ENCODE measurements around the gene CDKAL1. TPM values are rescaled to one million over a fixed set of nuclear protein-coding genes. Genes with fewer than 3 reads are reported as not detected.

CDKAL1 gene
- total RNA-seq, 1 donor from 2014 or later, result 8.4 TPM

GRCh38 chr6:21128601-21129000, 594.3 kb downstream of the CDKAL1 start:
- no peak for DNase-seq (ENCODE audit: low spot score)
- intact Hi-C loops (cut with DNase I), result no loop called here

DNA sequence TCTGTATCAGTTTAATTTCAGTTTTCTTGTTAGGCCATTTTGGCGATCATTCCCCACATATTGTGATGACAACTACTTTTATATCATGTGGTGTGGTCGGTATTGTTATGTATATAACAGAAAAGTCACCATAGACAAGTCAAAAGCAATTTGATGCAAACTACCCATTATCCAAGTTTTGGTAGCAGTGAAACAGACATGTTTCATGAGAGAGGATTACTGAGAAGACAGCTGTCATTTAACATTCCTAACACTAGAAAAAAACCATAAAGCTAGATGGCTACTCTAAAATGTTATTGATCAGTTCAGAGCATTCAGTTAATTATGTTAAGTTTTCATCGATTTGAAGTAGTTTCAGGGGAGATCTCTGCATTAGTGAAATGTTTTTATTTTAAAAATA, 597.1 kb downstream of the CDKAL1 start:
- DNase-seq (ENCODE audit: low spot score), result no peak

DNA sequence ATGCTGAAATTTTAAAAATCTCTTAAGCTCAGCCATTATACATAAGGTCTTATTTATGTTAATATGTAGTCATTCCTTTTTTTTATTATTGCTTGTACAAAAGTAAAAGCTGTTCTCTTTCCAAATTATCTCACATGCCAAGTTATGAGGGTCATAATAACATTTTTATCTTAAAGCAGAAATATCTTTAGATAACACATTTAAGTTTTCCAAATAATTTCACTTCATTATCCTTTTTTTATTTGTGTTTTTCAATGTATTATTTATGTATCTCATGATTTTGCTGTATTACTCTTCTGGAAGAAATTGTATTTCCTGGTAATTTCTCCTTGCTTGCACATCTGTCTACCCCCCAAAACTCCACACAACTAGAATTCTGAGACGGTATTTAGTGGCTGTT, 598.2 kb downstream of the CDKAL1 start:
- no peak for DNase-seq (ENCODE audit: low spot score)
- intact Hi-C loops (cut with DNase I), result no loop called here

More for the DNA sequence above, 597.1 kb downstream of the CDKAL1 start:
- intact Hi-C loops (cut with DNase I), result no loop called here

DNA sequence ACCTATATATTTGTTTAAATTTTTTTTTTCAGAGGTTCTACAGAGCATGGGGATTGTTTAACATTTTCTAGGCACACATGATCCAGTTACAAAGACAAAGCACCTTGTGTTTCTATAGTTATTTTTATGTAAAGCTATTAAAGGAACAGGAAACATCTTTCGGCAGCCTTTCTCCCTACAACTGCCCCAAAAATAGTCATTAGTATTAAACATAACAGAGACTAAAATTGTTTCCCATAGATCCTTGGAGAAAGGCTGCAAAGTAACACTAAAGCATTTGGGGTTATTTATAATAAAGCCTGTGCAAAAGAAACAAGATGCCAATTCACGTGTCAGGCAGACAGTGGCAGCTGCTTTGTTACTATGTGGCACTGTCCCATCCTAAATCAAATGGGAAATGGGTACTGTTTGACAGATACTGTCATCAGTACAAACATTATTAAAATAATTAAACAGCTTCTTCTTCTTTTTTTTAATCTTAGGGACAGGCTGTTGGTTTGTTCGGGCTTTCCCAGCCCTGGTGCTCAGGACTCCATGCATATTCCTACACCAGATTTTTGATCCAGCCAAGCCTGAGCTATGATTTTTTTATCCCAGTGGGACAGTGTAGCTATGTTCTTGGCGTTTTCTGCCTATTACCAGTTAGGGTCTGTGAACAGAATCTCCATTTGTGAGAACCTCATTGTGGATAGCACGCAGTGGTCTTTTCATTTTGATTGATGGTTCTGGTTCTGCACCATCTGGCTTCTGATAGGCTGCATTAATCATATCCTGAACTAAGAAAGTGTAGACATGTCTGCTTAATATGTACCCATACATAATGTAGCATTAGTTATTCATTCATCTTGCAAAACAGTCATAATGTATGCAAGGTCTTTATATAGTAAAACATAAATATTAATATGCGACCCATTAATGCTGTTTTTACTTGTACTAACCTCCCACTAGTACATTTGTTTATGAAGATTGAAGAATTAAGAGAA, 598.9 kb downstream of the CDKAL1 start:
- intact Hi-C loops (cut with DNase I), result no loop called here
- DNase-seq (ENCODE audit: low spot score), result no peak

GRCh38 chr6:21133901-21134300, 599.6 kb downstream of the CDKAL1 start:
- no peak for DNase-seq (ENCODE audit: low spot score)
- intact Hi-C loops (cut with DNase I), result no loop called here

GRCh38 chr6:21134356-21134755, 600.1 kb downstream of the CDKAL1 start:
- intact Hi-C loops (cut with DNase I), result no loop called here
- DNase-seq (ENCODE audit: low spot score), result no peak

DNA sequence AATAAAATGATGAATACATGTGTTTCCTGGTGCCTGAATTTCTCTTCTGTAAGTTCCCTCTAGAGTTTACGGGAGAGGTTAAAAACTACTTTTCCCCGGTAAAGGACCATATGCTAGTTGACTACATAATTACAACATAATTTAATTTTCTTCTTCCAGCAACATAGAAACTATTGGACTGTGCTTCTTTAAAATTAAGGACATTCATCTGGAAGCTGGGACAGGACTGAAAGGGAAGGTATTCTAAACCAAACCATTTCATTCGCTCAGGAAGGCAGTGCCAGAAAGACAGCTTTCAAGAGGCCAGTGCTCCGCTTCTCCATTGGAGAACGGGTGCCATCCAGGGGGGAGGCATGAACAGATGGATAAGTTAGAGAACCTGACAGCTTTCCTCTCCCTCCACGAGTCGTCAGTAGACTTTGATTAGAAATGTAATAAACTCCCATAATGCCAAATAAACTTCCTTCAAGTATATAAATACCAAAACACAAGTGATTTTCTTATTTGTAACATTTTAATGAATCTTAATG, 601.3 kb downstream of the CDKAL1 start:
- no peak for DNase-seq (ENCODE audit: low spot score)
- intact Hi-C loops (cut with DNase I), result no loop called here

DNA sequence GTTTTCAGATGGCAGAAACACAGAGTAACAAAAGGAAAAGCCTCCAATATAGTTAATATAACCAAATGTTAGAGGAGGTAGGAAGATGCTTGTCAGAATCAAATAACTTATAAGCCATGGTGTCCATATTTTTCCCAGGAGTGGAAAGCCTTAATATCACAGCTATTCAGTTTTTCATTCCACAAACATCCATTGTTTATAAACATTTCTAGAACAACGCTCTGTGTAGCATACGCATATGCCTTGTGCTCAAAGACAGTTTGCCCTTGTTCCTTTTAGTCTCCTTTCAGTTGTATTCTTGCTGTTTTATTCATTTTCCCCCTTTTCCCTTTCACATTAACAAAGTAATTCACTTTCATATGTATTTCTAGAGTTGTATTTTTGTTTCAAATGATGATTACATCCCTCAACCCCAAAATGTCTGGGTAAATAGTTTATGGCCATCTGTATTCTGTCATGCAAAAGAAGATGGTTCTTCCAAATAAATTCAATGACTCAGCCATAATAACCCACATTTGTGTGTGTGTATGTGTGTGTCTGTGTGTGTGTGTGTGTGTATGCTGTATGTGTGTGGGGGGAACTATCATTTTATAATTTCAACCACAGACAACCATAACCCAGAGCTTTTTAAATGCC, 603.6 kb downstream of the CDKAL1 start:
- DNase-seq (ENCODE audit: low spot score), result no peak
- intact Hi-C loops (cut with DNase I), result no loop called here

- DNase-seq (ENCODE audit: low spot score), result no peak
- intact Hi-C loops (cut with DNase I), result no loop called here
Observed at GRCh38 chr6:21138336-21139069, 604.2 kb downstream of the CDKAL1 start.

- intact Hi-C loops (cut with DNase I), result no loop called here
- DNase-seq (ENCODE audit: low spot score), result no peak
Observed at GRCh38 chr6:21140966-21141365, 606.7 kb downstream of the CDKAL1 start.

GRCh38 chr6:21141616-21142303, 607.5 kb downstream of the CDKAL1 start:
- intact Hi-C loops (cut with DNase I), result no loop called here
- DNase-seq (ENCODE audit: low spot score), result no peak

DNA sequence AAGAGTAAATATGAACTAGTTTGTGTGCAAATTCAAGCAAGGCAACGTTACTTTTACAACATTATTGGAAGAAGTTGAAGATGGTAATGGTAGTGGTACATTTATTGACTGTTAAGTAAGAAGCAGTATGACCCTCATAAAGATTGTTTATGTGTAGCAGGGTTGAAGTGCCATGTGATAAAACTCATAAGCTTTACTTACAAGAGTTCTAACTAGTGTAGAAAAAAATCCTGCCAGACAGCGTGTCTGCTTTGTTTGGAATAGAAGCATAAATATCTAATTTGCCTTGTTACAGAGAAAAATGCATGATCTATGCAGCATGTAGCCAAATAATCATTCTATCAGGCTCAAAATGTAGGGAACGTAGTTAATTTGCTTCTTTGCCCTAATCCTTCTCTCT, 608.5 kb downstream of the CDKAL1 start:
- intact Hi-C loops (cut with DNase I), result no loop called here
- no peak for DNase-seq (ENCODE audit: low spot score)

GRCh38 chr6:21143645-21144044, 609.4 kb downstream of the CDKAL1 start:
- intact Hi-C loops (cut with DNase I), result no loop called here

DNA sequence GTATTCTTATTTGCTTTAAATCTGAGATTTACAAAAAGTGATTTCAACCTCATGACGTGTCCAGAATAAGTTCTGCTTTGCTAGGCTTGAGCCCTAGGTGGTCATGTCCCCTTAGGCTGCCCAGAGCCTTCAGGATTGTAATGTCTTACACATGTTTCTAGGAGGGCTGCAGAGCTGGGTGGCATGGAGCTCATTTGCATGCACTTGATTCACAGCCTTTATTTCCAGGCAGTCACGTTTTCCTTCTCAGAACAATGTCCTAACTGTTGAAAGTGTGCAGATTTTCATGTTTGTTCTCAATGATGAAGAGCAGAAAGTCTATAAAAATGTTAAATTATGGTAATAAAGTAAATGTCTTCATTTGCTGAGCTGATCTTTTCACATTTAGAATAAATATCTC, 610.7 kb downstream of the CDKAL1 start:
- intact Hi-C loops (cut with DNase I), result no loop called here

More at GRCh38 chr6:21143645-21144044, 609.4 kb downstream of the CDKAL1 start:
- no peak for DNase-seq (ENCODE audit: low spot score)

GRCh38 chr6:21147995-21148394, 613.7 kb downstream of the CDKAL1 start:
- intact Hi-C loops (cut with DNase I), result no loop called here
- DNase-seq (ENCODE audit: low spot score), result no peak

More for the DNA sequence above, 610.7 kb downstream of the CDKAL1 start:
- DNase-seq (ENCODE audit: low spot score), result no peak

DNA sequence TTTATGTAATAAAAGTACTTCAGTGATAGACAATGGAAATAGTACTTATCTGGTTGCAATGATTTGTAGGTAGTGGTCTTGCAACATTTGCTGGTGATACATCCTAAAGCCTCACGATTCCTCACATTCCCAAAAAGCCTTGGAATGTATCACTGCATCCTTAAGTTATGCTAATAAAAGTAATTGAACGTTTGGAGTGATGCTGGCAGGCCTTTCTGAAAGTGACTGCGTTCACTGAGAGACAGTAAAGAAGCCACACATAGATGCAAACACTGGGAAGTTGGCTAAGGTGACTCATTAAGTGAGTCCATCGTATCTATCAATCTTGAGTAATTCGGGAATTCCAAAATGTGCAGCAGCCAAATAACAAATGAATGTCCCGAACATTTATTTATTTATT, 615.2 kb downstream of the CDKAL1 start:
- no peak for DNase-seq (ENCODE audit: low spot score)
- intact Hi-C loops (cut with DNase I), result no loop called here

- no peak for DNase-seq (ENCODE audit: low spot score)
- intact Hi-C loops (cut with DNase I), result no loop called here
Observed at GRCh38 chr6:21150667-21151066, 616.4 kb downstream of the CDKAL1 start.

- intact Hi-C loops (cut with DNase I), result no loop called here
- DNase-seq (ENCODE audit: low spot score), result no peak
Observed at GRCh38 chr6:21151119-21151518, 616.9 kb downstream of the CDKAL1 start.

GRCh38 chr6:21151530-21151929, 617.3 kb downstream of the CDKAL1 start:
- intact Hi-C loops (cut with DNase I), result no loop called here
- DNase-seq (ENCODE audit: low spot score), result no peak
